AG09319 (cell line): Measurements from ENCODE around the gene SLIT3.
A peak's percentile ranks its signal among the peaks of the same experiment; 100 is the strongest.

Experiments
- DNase-seq: peaks from one replicate; pipeline ENCODE4 v3.0.0-alpha.2; 2010; ENCODE audit warnings: low read depth; ENCODE audit errors: extremely low read depth
- TF ChIP-seq, protein P1 (sequence below): IDR thresholded peaks from 2 replicates; pipeline ENCODE4 v1.5.1; 2011; ENCODE audit warnings: low read depth, mild to moderate bottlenecking, inconsistent platforms, low read length, moderate library complexity

Gene SLIT3

DNA sequence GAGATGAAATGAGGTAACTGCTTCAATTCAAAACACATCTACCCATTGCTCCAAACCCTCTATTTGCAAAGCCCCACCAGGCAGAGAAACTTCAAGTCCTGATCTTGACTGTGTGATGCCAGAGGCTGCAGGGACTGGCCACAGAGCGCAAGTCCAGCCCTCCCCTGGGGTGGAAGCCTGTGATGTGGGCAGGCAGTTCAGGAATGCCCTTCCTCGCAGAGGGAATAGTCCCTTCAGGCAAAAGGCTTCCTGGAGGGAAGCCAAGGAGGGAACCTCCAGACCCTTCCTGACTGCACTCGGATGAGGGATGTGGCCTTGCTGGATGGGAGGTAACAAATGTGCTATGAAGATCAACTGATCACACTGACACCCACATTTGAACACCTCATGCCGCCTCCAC, 131.2 kb downstream of the SLIT3 start:
- TF ChIP-seq, protein P1, sequence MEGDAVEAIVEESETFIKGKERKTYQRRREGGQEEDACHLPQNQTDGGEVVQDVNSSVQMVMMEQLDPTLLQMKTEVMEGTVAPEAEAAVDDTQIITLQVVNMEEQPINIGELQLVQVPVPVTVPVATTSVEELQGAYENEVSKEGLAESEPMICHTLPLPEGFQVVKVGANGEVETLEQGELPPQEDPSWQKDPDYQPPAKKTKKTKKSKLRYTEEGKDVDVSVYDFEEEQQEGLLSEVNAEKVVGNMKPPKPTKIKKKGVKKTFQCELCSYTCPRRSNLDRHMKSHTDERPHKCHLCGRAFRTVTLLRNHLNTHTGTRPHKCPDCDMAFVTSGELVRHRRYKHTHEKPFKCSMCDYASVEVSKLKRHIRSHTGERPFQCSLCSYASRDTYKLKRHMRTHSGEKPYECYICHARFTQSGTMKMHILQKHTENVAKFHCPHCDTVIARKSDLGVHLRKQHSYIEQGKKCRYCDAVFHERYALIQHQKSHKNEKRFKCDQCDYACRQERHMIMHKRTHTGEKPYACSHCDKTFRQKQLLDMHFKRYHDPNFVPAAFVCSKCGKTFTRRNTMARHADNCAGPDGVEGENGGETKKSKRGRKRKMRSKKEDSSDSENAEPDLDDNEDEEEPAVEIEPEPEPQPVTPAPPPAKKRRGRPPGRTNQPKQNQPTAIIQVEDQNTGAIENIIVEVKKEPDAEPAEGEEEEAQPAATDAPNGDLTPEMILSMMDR, result no peak
- DNase-seq, result no peak

DNA sequence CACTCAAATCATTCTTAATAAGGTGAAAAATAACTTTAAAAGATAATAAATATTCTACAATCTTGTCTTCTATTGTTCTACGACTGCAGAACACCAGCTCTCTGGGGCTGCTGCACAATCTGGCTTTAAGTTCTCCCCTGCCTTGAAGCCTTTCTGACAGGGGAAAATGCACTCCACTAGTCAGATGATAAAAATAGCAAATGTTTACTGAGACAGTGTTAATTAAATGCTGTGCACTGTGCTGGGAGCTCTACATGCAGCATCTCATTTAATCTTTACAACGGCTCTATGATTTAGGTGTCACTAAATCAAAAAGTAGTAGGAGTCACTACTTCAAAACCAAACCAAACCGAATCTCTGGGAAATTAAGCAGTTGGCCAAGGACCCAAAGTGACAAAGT, 132.7 kb downstream of the SLIT3 start:
- no peak for DNase-seq
- TF ChIP-seq, protein P1, result no peak

DNA sequence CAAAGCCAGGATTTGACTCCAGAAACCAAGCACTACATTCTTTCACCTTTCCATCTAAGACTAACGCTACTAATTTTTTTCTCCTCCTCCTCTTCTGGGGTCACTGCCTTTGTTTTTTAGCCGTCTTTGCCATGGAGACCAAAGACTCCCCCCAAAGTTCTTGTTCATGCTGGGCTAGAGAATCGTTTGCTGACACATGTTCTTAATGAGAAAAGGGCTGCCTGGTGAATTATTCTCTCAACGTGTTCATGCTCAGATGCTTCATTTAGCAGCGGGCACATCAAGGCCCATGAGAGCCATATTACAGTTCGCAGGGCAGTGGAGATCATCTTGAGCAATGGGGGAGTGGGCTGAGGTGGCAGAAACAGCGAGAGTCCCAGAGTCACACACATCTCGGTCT, 134.9 kb downstream of the SLIT3 start:
- DNase-seq, result no peak
- TF ChIP-seq, protein P1, result no peak

DNA sequence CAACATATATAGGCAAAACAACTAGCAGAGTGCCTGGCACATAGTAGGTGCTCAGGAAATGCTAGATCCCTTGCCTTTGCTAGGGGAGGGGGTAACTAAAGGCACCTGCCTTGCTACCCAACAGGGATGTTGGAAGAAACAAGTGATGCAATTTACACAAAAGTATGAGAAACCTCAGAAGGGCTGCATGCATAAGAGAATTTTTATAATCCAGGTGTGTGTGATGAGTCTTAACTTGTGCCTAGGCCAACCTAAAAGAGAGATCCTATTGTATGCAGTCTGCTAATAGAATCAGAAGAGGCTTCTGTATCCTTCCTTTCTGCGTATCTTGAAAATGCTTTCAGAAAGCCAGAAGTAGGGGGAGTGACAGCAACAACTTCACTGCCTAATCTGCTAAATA, 135.9 kb downstream of the SLIT3 start:
- DNase-seq, result no peak
- TF ChIP-seq, protein P1, result no peak

DNA sequence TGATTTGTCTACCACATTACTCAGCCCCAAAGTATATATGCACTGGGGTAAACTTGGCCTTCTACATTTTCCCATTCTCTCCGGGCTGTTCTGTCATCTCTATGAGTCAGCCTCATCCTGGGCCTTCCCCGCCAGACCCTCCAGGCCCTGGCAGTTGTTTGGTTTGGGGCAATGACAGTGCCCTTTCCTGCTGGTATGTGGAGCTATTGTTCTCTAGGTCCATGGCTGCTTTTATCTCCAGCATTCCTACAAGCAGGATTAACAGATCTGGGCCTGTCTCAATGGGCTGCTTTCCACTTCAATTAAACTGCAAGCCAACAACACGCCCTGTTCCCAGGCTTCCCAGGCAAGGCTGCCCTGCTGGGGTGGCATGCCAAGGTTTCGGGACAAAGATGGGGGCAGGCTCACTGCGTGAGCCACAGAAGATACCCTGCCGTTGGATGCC, 136.4 kb downstream of the SLIT3 start:
- TF ChIP-seq, protein P1, result no peak
- no peak for DNase-seq

DNA sequence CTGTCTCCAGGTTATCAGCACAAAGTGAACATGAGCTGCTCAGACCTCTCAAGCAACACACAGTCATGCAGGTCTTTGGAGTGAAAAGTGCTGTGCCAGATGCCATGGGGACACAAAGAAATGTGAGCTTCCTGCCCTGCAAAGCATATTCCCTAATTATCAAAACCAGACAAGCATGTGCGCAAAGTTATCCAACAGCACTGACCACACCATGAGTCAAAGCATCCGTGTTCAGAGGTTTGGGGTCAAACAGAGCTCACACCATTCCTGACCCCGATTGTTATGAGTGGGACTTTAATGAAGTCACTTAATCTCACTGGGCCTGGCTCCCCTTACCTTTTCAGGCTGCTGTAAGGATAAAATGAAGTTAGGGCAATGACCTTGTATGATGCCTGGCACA, 138.5 kb downstream of the SLIT3 start:
- DNase-seq, result peak; percentile 61
- TF ChIP-seq, protein P1, result no peak

DNA sequence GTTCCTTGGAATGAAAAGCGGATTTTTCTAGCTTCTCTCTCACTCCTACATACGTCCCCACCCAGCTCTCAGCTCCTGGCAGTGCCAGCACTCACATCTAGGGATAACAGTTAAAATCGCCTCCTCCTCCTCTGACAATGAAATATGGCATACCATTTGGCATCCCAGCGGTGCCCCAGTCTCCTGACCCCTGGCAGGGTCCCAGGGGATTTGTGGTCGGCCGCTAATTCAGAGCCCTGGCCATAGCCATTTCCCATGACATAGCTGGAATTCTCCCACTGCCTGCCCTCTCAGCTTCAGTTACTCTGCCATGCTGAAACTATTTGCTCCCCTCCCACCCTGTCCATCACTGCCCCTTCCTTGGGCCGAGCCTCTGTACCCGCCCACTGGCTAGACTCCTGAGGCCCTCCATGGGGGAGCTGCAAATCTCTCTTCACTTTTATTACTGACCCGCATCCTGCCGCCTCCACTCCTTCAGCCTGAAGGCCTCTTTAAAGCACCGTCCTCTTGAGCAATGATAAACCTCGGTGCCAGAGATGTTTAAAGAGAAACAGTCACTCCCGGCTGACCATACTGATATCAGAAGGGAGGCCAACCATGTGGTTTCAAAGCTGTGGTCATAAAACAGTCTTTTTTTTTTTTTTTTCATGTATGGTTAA, 139.8 kb downstream of the SLIT3 start:
- TF ChIP-seq, protein P1, result no peak
- peak; percentile 95 for DNase-seq
